ENCODE data around the gene STK35.

GRCh38 chr20:2132461-2132901 is 30.9 kb downstream of the STK35 start:
- TF ChIP-seq CTCF (IDR thresholded peaks at IDR 0.05; ENCODE audit: low read length) (no peak), EZH2 (IDR thresholded peaks at IDR 0.05; ENCODE audit: borderline replicate concordance, low read length) (no peak)

All from OCI-LY1 (cell line).